K562 (cell line): ENCODE results near the gene OR5H15. TPM values are rescaled to one million over a fixed set of nuclear protein-coding genes. Genes with fewer than 3 reads are reported as not detected.

Experiments
- ATAC-seq: fragments of 200-7000 bp; cut with Tn5 transposase; 3 replicates; pipeline ENCODE4 v1.9.1; 2020; ENCODE audit warnings: moderate library complexity
- BruUV-seq: library from RNA; stranded (reverse); fragments of 400-500 nt; replicated peaks from 2 replicates; lab custom pipeline; 2021; lab: Mats Ljungman, UMichigan
- CTCF ChIA-PET: fragments of 300-600 bp; formaldehyde crosslinking; extraction: SDS; loops from one replicate; lab custom pipeline; 2021; ENCODE audit warnings: low intra/inter-chr PET ratio; lab: Yijun Ruan, JAX
- POLR2A ChIA-PET: fragments of 300-600, 350-650 bp; sonication (Branson Sonifier 250); formaldehyde crosslinking; extraction: SDS; loops from one replicate; lab custom pipeline; 2021; ENCODE audit warnings: antibody characterized with exemption, inconsistent platforms; lab: Yijun Ruan, JAX
- DNase-seq, 4 experiments: peaks; one replicate each; pipeline versions ENCODE4 v3.0.0 to v3.0.0-alpha.2; 2011 to 2018; ENCODE audit warnings: low spot score in 3 of 4, mixed read lengths in 3 of 4; ENCODE audit errors: extremely low read depth in 1 of 4
- FAIRE-seq: peaks from 2 replicates; lab custom pipeline; 2011; peaks lifted over from hg19 to GRCh38; lab: Jason Lieb, UNC
- H2AFZ ChIP-seq: 2 replicates; pipeline ENCODE4 v1.6.0; 2011; ENCODE audit warnings: low read depth, low read length, control low read depth, inconsistent platforms
- H3K27ac ChIP-seq: fragments of 200-600 bp; 3 replicates; pipeline ENCODE4 v1.8.0; 2011; ENCODE audit warnings: low read depth, mild to moderate bottlenecking, control low read depth, inconsistent platforms, low read length, moderate library complexity, mixed read lengths; ENCODE audit errors: extremely low read depth
- H3K27me3 ChIP-seq, 2 experiments: fragments of 300-600 bp in 1 of 2; 2 replicates in 1 of 2; 3 replicates in 1 of 2; pipeline versions ENCODE4 v1.6.0 to v1.8.0; 2011; ENCODE audit warnings: inconsistent platforms in 2 of 2, low read length in 2 of 2, mild to moderate bottlenecking in 1 of 2, mixed read lengths in 1 of 2, moderate library complexity in 1 of 2; ENCODE audit not compliant: control insufficient read depth in 2 of 2, insufficient read depth in 2 of 2
- H3K36me3 ChIP-seq: fragments of 300-600 bp; 3 replicates; pipeline ENCODE4 v1.8.0; 2011; ENCODE audit warnings: mild to moderate bottlenecking, low read length, inconsistent platforms; ENCODE audit not compliant: control insufficient read depth, insufficient read depth
- H3K4me1 ChIP-seq, 2 experiments: fragments of 200-600 bp in 1 of 2; replicated peaks in 1 of 2; 2 replicates in 1 of 2; 3 replicates in 1 of 2; pipeline versions ENCODE4 v1.5.1 to v1.8.0; 2011; ENCODE audit warnings: inconsistent platforms in 2 of 2, low read length in 2 of 2, mild to moderate bottlenecking in 1 of 2, mixed read lengths in 1 of 2, moderate library complexity in 1 of 2; ENCODE audit not compliant: control insufficient read depth in 2 of 2, insufficient read depth in 2 of 2
- H3K4me2 ChIP-seq: 2 replicates; pipeline ENCODE4 v1.6.1; 2011; ENCODE audit warnings: low read length, control low read depth, inconsistent platforms, mixed read lengths; ENCODE audit not compliant: insufficient read depth
- H3K4me3 ChIP-seq: fragments of 200-600 bp; sonication (generic), shearing (Covaris generic); 2 replicates; pipeline ENCODE4 v1.5.1; 2016; ENCODE audit warnings: control low read depth, inconsistent platforms
- H3K79me2 ChIP-seq: fragments of 200-600 bp; 3 replicates; pipeline ENCODE4 v1.8.0; 2011; ENCODE audit warnings: low read length, inconsistent platforms; ENCODE audit not compliant: control insufficient read depth, insufficient read depth
- H3K9ac ChIP-seq, 2 experiments: 2 replicates each; pipeline versions ENCODE4 v1.6.0 to v1.6.1; 2011; ENCODE audit warnings: low read depth in 2 of 2, low read length in 2 of 2, control low read depth in 1 of 2, inconsistent platforms in 1 of 2, mild to moderate bottlenecking in 1 of 2, mixed read lengths in 1 of 2; ENCODE audit not compliant: insufficient read depth in 1 of 2
- H3K9me1 ChIP-seq: one replicate; pipeline ENCODE4 v1.6.0; 2011; ENCODE audit warnings: inconsistent platforms, mild to moderate bottlenecking, low read length, moderate library complexity; ENCODE audit not compliant: control insufficient read depth, insufficient read depth
- H3K9me3 ChIP-seq: replicated peaks from 2 replicates; pipeline ENCODE4 v1.5.1; 2011; ENCODE audit warnings: low read depth, low read length, inconsistent platforms; ENCODE audit not compliant: control insufficient read depth, insufficient read depth
- H4K20me1 ChIP-seq: replicated peaks from 2 replicates; pipeline ENCODE4 v1.6.1; 2011; ENCODE audit warnings: low read length, inconsistent platforms, mixed read lengths; ENCODE audit not compliant: control insufficient read depth, insufficient read depth
- DNMT1 ChIP-seq: fragments of 450-650 bp; IDR thresholded peaks from 2 replicates; pipeline ENCODE4 v1.6.1; 2016; ENCODE audit warnings: antibody characterized with exemption, mild to moderate bottlenecking
- FIP1L1 ChIP-seq: fragments of 200-400 bp; formaldehyde crosslinking; IDR thresholded peaks from 2 replicates; pipeline ENCODE4 v1.6.1; 2018; ENCODE audit warnings: mild to moderate bottlenecking, low read depth, low read length; ENCODE audit not compliant: poor library complexity, severe bottlenecking
- MYC ChIP-seq, 2 experiments: fragments of 250-450 bp in 1 of 2; sonication (Bioruptor Pico) in 1 of 2; IDR thresholded peaks; 2 replicates each; pipeline versions ENCODE4 v1.5.1 to v1.6.1; 2012 to 2021; ENCODE audit warnings: low read depth in 2 of 2, borderline replicate concordance in 1 of 2, improper control_type of control experiment in 1 of 2, low read length in 1 of 2, mild to moderate bottlenecking in 1 of 2, moderate library complexity in 1 of 2
- NR2F6 ChIP-seq: fragments of 450-650 bp; formaldehyde crosslinking; IDR thresholded peaks from 2 replicates; pipeline ENCODE4 v1.4.0; 2020; ENCODE audit warnings: mild to moderate bottlenecking
- in situ Hi-C: fragments of 300-500 bp; cut with MboI; formaldehyde crosslinking; loops from 4 replicates; pipeline ENCODE4 v1.15.0; 2018; ENCODE audit warnings: inconsistent platforms, mixed read lengths
- intact Hi-C: fragments of 100-400 bp; cut with micrococcal nuclease; formaldehyde crosslinking; loops from 2 replicates; pipeline ENCODE4 v1.14.2; 2022
- polyA plus RNA-seq, 8 experiments: library from polyadenylated mRNA; depleted of rRNA in 4 of 8; stranded (reverse) in 5 of 8; unstranded in 3 of 8; fragments of >200 nt; fragmentation: Nextera tagmentation in 2 of 8; fragmentation: Illumina TruSeq in 1 of 8; extraction: Ambion mirVana in 2 of 8; extraction: Trizol in 1 of 8; gene quantifications; 2 replicates each; pipeline versions ENCODE4 v1.2.1 to v1.2.3, GENCODE V29; 2011 to 2014; ENCODE audit warnings: inconsistent platforms in 1 of 8, missing spikeins in 1 of 8
- total RNA-seq, 7 experiments: library from RNA; depleted of rRNA in 6 of 7; stranded (reverse); fragments of >200 nt in 6 of 7; fragmentation: Illumina TruSeq in 2 of 7; extraction: Trizol in 2 of 7; gene quantifications; 2 replicates each; pipeline versions ENCODE4 v1.2.1 to v1.2.3, GENCODE V29; 2011 to 2021; ENCODE audit warnings: low replicate concordance in 1 of 7
- TF ChIP-seq, protein P1 (sequence below): fragments of 250-450 bp; sonication (Bioruptor Pico); IDR thresholded peaks from 2 replicates; pipeline ENCODE4 v1.5.1; 2021; ENCODE audit warnings: mild to moderate bottlenecking
- TF ChIP-seq, protein P2 (sequence below): fragments of 450-650 bp; formaldehyde crosslinking; IDR thresholded peaks from 2 replicates; pipeline ENCODE4 v1.4.0; 2020; ENCODE audit warnings: mild to moderate bottlenecking, moderate library complexity

OR5H15 gene
- total and polyA plus RNA-seq, 9 of the 15 experiments (the other 6 are each of a cell fraction or from before 2014, with no cell fraction given): not detected

GRCh38 chr3:98185180-98185579 lies 18.7 kb downstream of the OR5H15 start:
- in situ Hi-C loops: no loop called here
- no peaks in the 10 kb centered on the region for H3K36me3 ChIP-seq
- no peaks in the 10 kb centered on the region for H3K9me3 ChIP-seq
- intact Hi-C loops: no loop called here
- H3K9ac ChIP-seq: no peak overlapping the region
- H3K27me3 ChIP-seq: no peaks in the 10 kb centered on the region
- H3K27ac ChIP-seq: no peak overlapping the region
- BruUV-seq: no TSS peak
- CTCF ChIA-PET: no interaction called here
- H3K9me1 ChIP-seq: no peaks in the 10 kb centered on the region
- no peak overlapping the region for H2AFZ ChIP-seq
- no peaks in the 10 kb centered on the region for H3K4me1 ChIP-seq
- no peak overlapping the region for H3K4me2 ChIP-seq
- no peak overlapping the region for H3K4me3 ChIP-seq
- DNase-seq: peak in 1 of 4 experiments; percentile 0
- TF ChIP-seq FIP1L1 (no peak), DNMT1 (no peak), MYC (IDR thresholded peaks at IDR 0.05; ENCODE audit: low read depth, low read length) (no peak), MYC (CRISPR knock-in tag; IDR thresholded peaks at IDR 0.05; ENCODE audit: borderline replicate concordance, low read depth) (no peak), NR2F6 (no peak)
- TF ChIP-seq, protein P1, sequence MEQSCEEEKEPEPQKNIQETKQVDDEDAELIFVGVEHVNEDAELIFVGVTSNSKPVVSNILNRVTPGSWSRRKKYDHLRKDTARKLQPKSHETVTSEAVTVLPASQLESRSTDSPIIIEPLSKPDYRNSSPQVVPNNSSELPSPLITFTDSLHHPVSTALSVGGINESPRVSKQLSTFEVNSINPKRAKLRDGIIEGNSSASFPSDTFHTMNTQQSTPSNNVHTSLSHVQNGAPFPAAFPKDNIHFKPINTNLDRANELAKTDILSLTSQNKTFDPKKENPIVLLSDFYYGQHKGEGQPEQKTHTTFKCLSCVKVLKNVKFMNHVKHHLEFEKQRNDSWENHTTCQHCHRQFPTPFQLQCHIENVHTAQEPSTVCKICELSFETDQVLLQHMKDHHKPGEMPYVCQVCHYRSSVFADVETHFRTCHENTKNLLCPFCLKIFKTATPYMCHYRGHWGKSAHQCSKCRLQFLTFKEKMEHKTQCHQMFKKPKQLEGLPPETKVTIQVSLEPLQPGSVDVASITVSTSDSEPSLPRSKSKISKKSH (CRISPR knock-in tag): no peak
- TF ChIP-seq, protein P2, sequence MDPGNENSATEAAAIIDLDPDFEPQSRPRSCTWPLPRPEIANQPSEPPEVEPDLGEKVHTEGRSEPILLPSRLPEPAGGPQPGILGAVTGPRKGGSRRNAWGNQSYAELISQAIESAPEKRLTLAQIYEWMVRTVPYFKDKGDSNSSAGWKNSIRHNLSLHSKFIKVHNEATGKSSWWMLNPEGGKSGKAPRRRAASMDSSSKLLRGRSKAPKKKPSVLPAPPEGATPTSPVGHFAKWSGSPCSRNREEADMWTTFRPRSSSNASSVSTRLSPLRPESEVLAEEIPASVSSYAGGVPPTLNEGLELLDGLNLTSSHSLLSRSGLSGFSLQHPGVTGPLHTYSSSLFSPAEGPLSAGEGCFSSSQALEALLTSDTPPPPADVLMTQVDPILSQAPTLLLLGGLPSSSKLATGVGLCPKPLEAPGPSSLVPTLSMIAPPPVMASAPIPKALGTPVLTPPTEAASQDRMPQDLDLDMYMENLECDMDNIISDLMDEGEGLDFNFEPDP (CRISPR knock-in tag): no peak
- FAIRE-seq: no peak
- ATAC-seq: no peak
- no peaks in the 10 kb centered on the region for H3K79me2 ChIP-seq
- POLR2A ChIA-PET: no interaction called here
- H4K20me1 ChIP-seq: no peaks in the 10 kb centered on the region
